GM12878 (cell line): ENCODE results near the gene HCFC1. TPM values are rescaled to one million over a fixed set of nuclear protein-coding genes. Genes with fewer than 3 reads are reported as not detected.

ENCODE experiments used
- ATAC-seq: fragments of 200-7000 bp; cut with Tn5 transposase; 3 replicates; pipeline ENCODE4 v1.9.1; 2020; ENCODE audit warnings: mild to moderate bottlenecking, moderate library complexity
- BruUV-seq: library from RNA; stranded (reverse); fragments of 400-500 nt; replicated peaks from 2 replicates; lab custom pipeline; 2021; lab: Mats Ljungman, UMichigan
- CTCF ChIA-PET: fragments of 300-600 bp; sonication (Branson Sonifier 250); formaldehyde crosslinking; extraction: SDS; loops from one replicate; lab custom pipeline; 2021; ENCODE audit warnings: inconsistent platforms; lab: Yijun Ruan, JAX
- POLR2A ChIA-PET: fragments of 350-600 bp; formaldehyde crosslinking; extraction: SDS; loops from one replicate; lab custom pipeline; 2021; ENCODE audit warnings: inconsistent platforms; lab: Charles Lee
- RAD21 ChIA-PET: fragments of 300-600 bp; sonication (Branson Sonifier 250); formaldehyde crosslinking; loops from one replicate; lab custom pipeline; 2023; ENCODE audit warnings: antibody characterized with exemption; ENCODE audit not compliant: unreplicated experiment; lab: Charles Lee
- SMC1A ChIA-PET: fragments of 300-600 bp; sonication (Branson Sonifier 250); formaldehyde crosslinking; loops from one replicate; lab custom pipeline; 2023; ENCODE audit not compliant: unreplicated experiment, uncharacterized antibody; lab: Charles Lee
- DNase-seq: peaks from one replicate; pipeline ENCODE4 v3.0.0-alpha.2; 2011; ENCODE audit warnings: low read depth, low spot score
- FAIRE-seq: peaks from 3 replicates; lab custom pipeline; 2011; peaks lifted over from hg19 to GRCh38; lab: Jason Lieb, UNC
- H2AFZ ChIP-seq: 2 replicates; pipeline ENCODE4 v1.6.0; 2011; ENCODE audit warnings: low read depth, low read length, control low read depth; ENCODE audit not compliant: control insufficient read depth
- H3K27ac ChIP-seq: 2 replicates; pipeline ENCODE4 v1.5.1; 2011; ENCODE audit warnings: control low read depth; ENCODE audit not compliant: control insufficient read depth, insufficient read depth
- H3K27me3 ChIP-seq, 2 experiments: replicated peaks in 1 of 2; 2 replicates each; pipeline versions ENCODE4 v1.6.0 to v1.6.1; 2011; ENCODE audit warnings: low read length in 1 of 2; ENCODE audit not compliant: control insufficient read depth in 2 of 2, insufficient read depth in 2 of 2
- H3K36me3 ChIP-seq, 2 experiments: 2 replicates each; pipeline ENCODE4 v1.5.1; 2011; ENCODE audit warnings: low read length in 1 of 2; ENCODE audit not compliant: control insufficient read depth in 2 of 2, insufficient read depth in 2 of 2
- H3K4me1 ChIP-seq: 2 replicates; pipeline ENCODE4 v1.6.1; 2011; ENCODE audit warnings: mild to moderate bottlenecking, low read length, moderate library complexity, mixed read lengths; ENCODE audit not compliant: control insufficient read depth, insufficient read depth
- H3K4me2 ChIP-seq: 2 replicates; pipeline ENCODE4 v1.6.0; 2011; ENCODE audit warnings: control low read depth; ENCODE audit not compliant: control insufficient read depth, insufficient read depth
- H3K4me3 ChIP-seq: fragments of 200-600 bp; sonication (generic); 2 replicates; pipeline ENCODE4 v1.5.1; 2016
- H3K79me2 ChIP-seq: 2 replicates; pipeline ENCODE4 v1.6.0; 2011; ENCODE audit warnings: low read length; ENCODE audit not compliant: control insufficient read depth, insufficient read depth
- H3K9ac ChIP-seq: 2 replicates; pipeline ENCODE4 v1.8.0; 2011; ENCODE audit warnings: low read length, control low read depth, mixed read lengths; ENCODE audit not compliant: control insufficient read depth, insufficient read depth
- H3K9me3 ChIP-seq: replicated peaks from 3 replicates; pipeline ENCODE4 v1.5.1; 2011; ENCODE audit warnings: mild to moderate bottlenecking, low read length; ENCODE audit not compliant: control insufficient read depth, insufficient read depth
- H4K20me1 ChIP-seq: 2 replicates; pipeline ENCODE4 v1.6.0; 2011; ENCODE audit not compliant: control insufficient read depth, insufficient read depth
- CTCF ChIP-seq, 3 experiments: IDR thresholded peaks in 2 of 3; conservative IDR thresholded peaks in 1 of 3; 2 replicates each; pipeline ENCODE4 v1.5.1; 2011; ENCODE audit warnings: low read depth in 3 of 3, low read length in 3 of 3, mild to moderate bottlenecking in 3 of 3, control low read depth in 2 of 3, moderate library complexity in 2 of 3, inconsistent platforms in 1 of 3, mixed read lengths in 1 of 3; ENCODE audit not compliant: control insufficient read depth in 2 of 3, insufficient read depth in 1 of 3; ENCODE audit errors: extremely low read depth in 1 of 3
- EED ChIP-seq: sonication (generic); IDR thresholded peaks from 2 replicates; pipeline ENCODE4 v1.6.1; 2016; ENCODE audit warnings: antibody characterized with exemption, low read depth
- IKZF1 ChIP-seq: fragments of 450-650 bp; conservative IDR thresholded peaks from 2 replicates; pipeline ENCODE4 v1.6.1; 2017; ENCODE audit warnings: antibody characterized with exemption, mild to moderate bottlenecking
- IKZF2 ChIP-seq, 2 experiments: fragments of 450-650 bp; IDR thresholded peaks; 2 replicates each; pipeline ENCODE4 v1.6.1; 2017; ENCODE audit warnings: mild to moderate bottlenecking in 2 of 2, moderate library complexity in 2 of 2
- MTA2 ChIP-seq: fragments of 450-650 bp; IDR thresholded peaks from 2 replicates; pipeline ENCODE4 v1.6.1; 2016; ENCODE audit warnings: low read depth, mild to moderate bottlenecking, moderate library complexity
- MYB ChIP-seq: fragments of 150-350 bp; IDR thresholded peaks from 2 replicates; pipeline ENCODE4 v1.6.1; 2014; ENCODE audit warnings: mild to moderate bottlenecking, low read depth, low read length, borderline replicate concordance
- NFXL1 ChIP-seq: fragments of 450-650 bp; IDR thresholded peaks from 2 replicates; pipeline ENCODE4 v1.6.1; 2017; ENCODE audit warnings: antibody characterized with exemption, mild to moderate bottlenecking, borderline replicate concordance
- NR2C1 ChIP-seq: fragments of 450-650 bp; IDR thresholded peaks from 2 replicates; pipeline ENCODE4 v1.6.1; 2017; ENCODE audit warnings: antibody characterized with exemption, mild to moderate bottlenecking, moderate library complexity
- NRF1 ChIP-seq: conservative IDR thresholded peaks from 2 replicates; pipeline ENCODE4 v1.6.1; 2011; ENCODE audit warnings: mild to moderate bottlenecking, low read depth, low read length, improper control_type of control experiment
- SMC3 ChIP-seq: IDR thresholded peaks from 2 replicates; pipeline ENCODE4 v1.6.1; 2011; ENCODE audit warnings: low read length, improper control_type of control experiment, borderline replicate concordance
- TCF3 ChIP-seq: IDR thresholded peaks from 2 replicates; pipeline ENCODE4 v1.6.1; 2012; ENCODE audit warnings: low read depth, mild to moderate bottlenecking, low read length, borderline replicate concordance; ENCODE audit not compliant: insufficient read depth
- YY1 ChIP-seq: IDR thresholded peaks from 2 replicates; pipeline ENCODE4 v1.6.1; 2011; ENCODE audit warnings: low read depth, mild to moderate bottlenecking, low read length
- ZBTB33 ChIP-seq: fragments of 450-650 bp; IDR thresholded peaks from 2 replicates; pipeline ENCODE4 v1.6.1; 2017; ENCODE audit warnings: mild to moderate bottlenecking
- WGBS: methylation state at CpG from one replicate; pipeline ENCODE4 v1.1.6; 2016; ENCODE audit warnings: low lambda C conversion rate; ENCODE audit not compliant: insufficient replicate concordance, insufficient coverage; ENCODE audit errors: missing lambda C conversion rate; 5-methylcytosine and 5-hydroxymethylcytosine counted together
- in situ Hi-C: fragments of 300-500 bp; cut with MboI; formaldehyde crosslinking; loops from 9 replicates; pipeline ENCODE4 v1.14.3; 2018; ENCODE audit warnings: mixed read lengths
- intact Hi-C: fragments of 100-400 bp; cut with micrococcal nuclease; formaldehyde crosslinking; loops from one replicate; pipeline ENCODE4 v1.14.2; 2022; ENCODE audit not compliant: unreplicated experiment
- polyA plus RNA-seq, 11 experiments: library from polyadenylated mRNA; depleted of rRNA in 4 of 11; unstranded in 6 of 11; stranded (reverse) in 5 of 11; fragments of >200 nt; fragmentation: Nextera tagmentation in 4 of 11; fragmentation: Illumina TruSeq in 1 of 11; extraction: Ambion mirVana in 4 of 11; extraction: Trizol in 1 of 11; gene quantifications; 1 replicate in 1 of 11; 2 replicates in 10 of 11; pipeline versions ENCODE4 v1.2.1 to v1.2.3, GENCODE V29; 2011 to 2016; ENCODE audit warnings: inconsistent platforms in 2 of 11, missing spikeins in 2 of 11, low read depth in 1 of 11
- total RNA-seq, 4 experiments: library from RNA; depleted of rRNA in 3 of 4; stranded (reverse); fragments of >200 nt in 3 of 4; fragmentation: Illumina TruSeq in 1 of 4; extraction: Trizol in 1 of 4; gene quantifications; 2 replicates each; pipeline versions ENCODE4 v1.2.1 to v1.2.3, GENCODE V29; 2013 to 2021
- TF ChIP-seq, protein P1 (sequence below): fragments of 450-650 bp; IDR thresholded peaks from 2 replicates; pipeline ENCODE4 v1.6.1; 2017; ENCODE audit warnings: mild to moderate bottlenecking, moderate library complexity

Gene HCFC1
- total and polyA plus RNA-seq, 10 of the 15 experiments (the other 5 are each of a cell fraction or from before 2014, with no cell fraction given) = 3.9 to 92.7 (median 23.5) TPM

DNA sequence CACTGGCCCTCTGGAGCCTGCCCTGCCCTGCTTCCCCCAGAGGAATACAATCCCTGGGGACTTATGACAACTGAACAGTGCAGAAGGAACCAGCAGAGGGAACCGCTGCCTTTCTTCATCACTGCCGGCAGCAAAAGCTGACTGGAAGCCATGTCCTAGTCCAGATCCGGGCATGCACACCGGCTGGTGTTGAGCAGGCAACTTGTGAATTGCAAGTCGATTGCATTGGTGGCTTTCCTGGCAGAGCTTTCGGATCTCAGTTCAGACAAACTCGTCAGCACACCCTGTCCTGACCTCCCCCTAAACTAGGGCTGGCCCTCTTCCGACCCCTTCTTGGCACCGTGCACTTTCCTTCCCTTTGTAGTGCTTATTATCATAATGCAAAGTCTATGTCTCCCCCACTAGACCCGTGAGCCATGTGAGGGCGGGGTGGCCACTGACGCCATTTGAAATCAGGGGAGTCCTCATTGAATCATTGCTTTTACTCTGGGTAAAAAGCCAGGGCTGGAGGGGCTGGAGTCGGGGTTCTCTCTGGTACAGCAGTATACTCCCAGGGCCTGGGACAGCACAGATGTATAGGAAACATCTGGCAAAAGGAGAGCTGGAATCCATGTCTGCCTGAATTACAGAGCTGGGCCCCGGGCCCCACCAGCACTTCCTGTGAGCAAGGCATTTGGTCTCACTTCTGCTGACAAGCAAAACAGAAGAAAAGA, 47.3 kb downstream of the HCFC1 start:
- ATAC-seq (0 out of 3 replicates have a peak, but pooled peaks have one; percentile 1), DNase-seq (no peak), FAIRE-seq (no peak)
- H3K36me3 ChIP-seq = no peaks in the 10 kb centered on the region
- intact Hi-C loops (loop anchor here (1.0 kb wide), 1 partner anchor 23 kb away; no protein-coding TSS in a partner anchor), in situ Hi-C loops (loop anchor here (10.0 kb wide), 1 partner anchor 60 kb away; no protein-coding TSS in a partner anchor)
- no TSS peak for BruUV-seq
- H3K9ac ChIP-seq = peak overlapping the region; percentile 97
- H3K79me2 ChIP-seq = peaks cover 38% of the 10 kb centered on the region
- H3K27ac ChIP-seq = peak overlapping the region; percentile 98
- no peaks in the 10 kb centered on the region for H4K20me1 ChIP-seq
- peak overlapping the region; percentile 93 for H3K4me2 ChIP-seq
- no peaks in the 10 kb centered on the region; the same call in 2 of the 3 replicates for H3K9me3 ChIP-seq
- WGBS = 25% methylated on average over 14 of the region's 14 CpGs
- SMC1A ChIA-PET = interaction anchor here (0.7 to 5.5 kb wide), 6 partner anchors 11 to 44 kb away, joined by 3 to 61 read pairs (median 4); partner anchors contain the start of gene NAA10
- H3K27me3 ChIP-seq = no peaks in the 10 kb centered on the region
- H3K4me3 ChIP-seq = peak overlapping the region; percentile 74
- no peak overlapping the region; the same call in 1 of the 2 replicates for H2AFZ ChIP-seq
- H3K4me1 ChIP-seq = peaks cover 9% of the 10 kb centered on the region; the same call in 1 of the 2 replicates
- RAD21 ChIA-PET = interaction anchor here (1.0 to 6.2 kb wide), 11 partner anchors 10 to 130 kb away, joined by 3 to 59 read pairs (median 5); partner anchors contain the start of genes HCFC1, IDH3G, NAA10 and RENBP
- POLR2A ChIA-PET = interaction anchor here (0.9 to 5.8 kb wide), 6 partner anchors 10 to 96 kb away, joined by 3 to 68 read pairs (median 5); partner anchors contain the start of genes HCFC1, IRAK1, NAA10 and RENBP
- CTCF ChIA-PET = interaction anchor here (1.2 to 8.7 kb wide), 14 partner anchors 10 to 162 kb away, joined by 3 to 172 read pairs (median 4); partner anchors contain the start of genes IDH3G, NAA10, RENBP and SSR4
- no peak for TF ChIP-seq NFXL1
- no peak for TF ChIP-seq ZBTB33
- no peak for TF ChIP-seq MTA2
- no peak for TF ChIP-seq MYB
- no peak for TF ChIP-seq NR2C1
- TF ChIP-seq YY1 = peak; percentile 27; the same call in 1 of the 2 replicates
- TF ChIP-seq NRF1 = no peak
- TF ChIP-seq SMC3 = peak; percentile 20; the same call in 1 of the 2 replicates
- TF ChIP-seq TCF3 = no peak
- 0 out of 4 replicates have a peak, but pooled peaks of 1 of the 2 experiments have one; percentile 14 for TF ChIP-seq IKZF2 (IDR thresholded peaks at IDR 0.05)
- TF ChIP-seq EED = no peak
- TF ChIP-seq CTCF (IDR thresholded peaks at IDR 0.05 in 2 of 3, conservative IDR thresholded peaks at IDR 0.05 in 1 of 3; ENCODE audit: control insufficient read depth in 2 of 3, extremely low read depth in 1 of 3, insufficient read depth in 1 of 3, low read depth in 3 of 3, low read length in 3 of 3) = peak; percentile 29 to 60 (median 32); a peak in 3 of 6 replicates
- 0 out of 2 replicates have a peak, but pooled peaks have one; percentile 41 for TF ChIP-seq IKZF1
- TF ChIP-seq, protein P1, sequence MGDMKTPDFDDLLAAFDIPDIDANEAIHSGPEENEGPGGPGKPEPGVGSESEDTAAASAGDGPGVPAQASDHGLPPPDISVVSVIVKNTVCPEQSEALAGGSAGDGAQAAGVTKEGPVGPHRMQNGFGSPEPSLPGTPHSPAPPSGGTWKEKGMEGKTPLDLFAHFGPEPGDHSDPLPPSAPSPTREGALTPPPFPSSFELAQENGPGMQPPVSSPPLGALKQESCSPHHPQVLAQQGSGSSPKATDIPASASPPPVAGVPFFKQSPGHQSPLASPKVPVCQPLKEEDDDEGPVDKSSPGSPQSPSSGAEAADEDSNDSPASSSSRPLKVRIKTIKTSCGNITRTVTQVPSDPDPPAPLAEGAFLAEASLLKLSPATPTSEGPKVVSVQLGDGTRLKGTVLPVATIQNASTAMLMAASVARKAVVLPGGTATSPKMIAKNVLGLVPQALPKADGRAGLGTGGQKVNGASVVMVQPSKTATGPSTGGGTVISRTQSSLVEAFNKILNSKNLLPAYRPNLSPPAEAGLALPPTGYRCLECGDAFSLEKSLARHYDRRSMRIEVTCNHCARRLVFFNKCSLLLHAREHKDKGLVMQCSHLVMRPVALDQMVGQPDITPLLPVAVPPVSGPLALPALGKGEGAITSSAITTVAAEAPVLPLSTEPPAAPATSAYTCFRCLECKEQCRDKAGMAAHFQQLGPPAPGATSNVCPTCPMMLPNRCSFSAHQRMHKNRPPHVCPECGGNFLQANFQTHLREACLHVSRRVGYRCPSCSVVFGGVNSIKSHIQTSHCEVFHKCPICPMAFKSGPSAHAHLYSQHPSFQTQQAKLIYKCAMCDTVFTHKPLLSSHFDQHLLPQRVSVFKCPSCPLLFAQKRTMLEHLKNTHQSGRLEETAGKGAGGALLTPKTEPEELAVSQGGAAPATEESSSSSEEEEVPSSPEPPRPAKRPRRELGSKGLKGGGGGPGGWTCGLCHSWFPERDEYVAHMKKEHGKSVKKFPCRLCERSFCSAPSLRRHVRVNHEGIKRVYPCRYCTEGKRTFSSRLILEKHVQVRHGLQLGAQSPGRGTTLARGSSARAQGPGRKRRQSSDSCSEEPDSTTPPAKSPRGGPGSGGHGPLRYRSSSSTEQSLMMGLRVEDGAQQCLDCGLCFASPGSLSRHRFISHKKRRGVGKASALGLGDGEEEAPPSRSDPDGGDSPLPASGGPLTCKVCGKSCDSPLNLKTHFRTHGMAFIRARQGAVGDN = 0 out of 2 replicates have a peak, but pooled peaks have one; percentile 15
